Aorta (tissue), 5 donors: ENCODE data around the gene PRKCE. TPM values are rescaled to one million over a fixed set of nuclear protein-coding genes. Genes with fewer than 3 reads are reported as not detected.

Source experiments
- ATAC-seq: fragments of 200-7000 bp; cut with Tn5 transposase; one replicate; pipeline ENCODE4 v1.9.1; 2022; ENCODE audit warnings: moderate library complexity; ENCODE audit not compliant: low FRiP score
- DNase-seq, 2 donors: peaks; one replicate each; pipeline ENCODE4 v3.0.0-alpha.2; 2020
- H3K27ac ChIP-seq, 2 donors: one replicate each; pipeline ENCODE4 v1.5.1; 2013; ENCODE audit warnings: low read length in 2 of 2, mild to moderate bottlenecking in 2 of 2, moderate library complexity in 2 of 2, control low read depth in 1 of 2, inconsistent platforms in 1 of 2, low read depth in 1 of 2
- H3K27me3 ChIP-seq, 2 donors: one replicate each; pipeline ENCODE4 v1.6.1; 2013; ENCODE audit warnings: control low read depth in 1 of 2, low read length in 1 of 2, mild to moderate bottlenecking in 1 of 2, moderate library complexity in 1 of 2; ENCODE audit not compliant: insufficient read depth in 2 of 2, control insufficient read depth in 1 of 2
- H3K36me3 ChIP-seq, 2 donors: one replicate each; pipeline ENCODE4 v1.6.1; 2013; ENCODE audit warnings: control low read depth in 1 of 2, low read length in 1 of 2, mild to moderate bottlenecking in 1 of 2; ENCODE audit not compliant: insufficient read depth in 2 of 2, control insufficient read depth in 1 of 2
- H3K4me1 ChIP-seq, 2 donors: one replicate each; pipeline ENCODE4 v1.6.1; 2013; ENCODE audit warnings: low read length in 2 of 2, control low read depth in 1 of 2, mild to moderate bottlenecking in 1 of 2, moderate library complexity in 1 of 2; ENCODE audit not compliant: insufficient read depth in 2 of 2, control insufficient read depth in 1 of 2
- H3K4me3 ChIP-seq, 2 donors: one replicate each; pipeline ENCODE4 v1.5.1; 2013; ENCODE audit warnings: low read length in 2 of 2, control low read depth in 1 of 2, mild to moderate bottlenecking in 1 of 2
- H3K9me3 ChIP-seq: one replicate; pipeline ENCODE4 v1.6.1; 2013; ENCODE audit warnings: mild to moderate bottlenecking, low read length; ENCODE audit not compliant: control insufficient read depth
- WGBS, 2 donors: extraction: QIAGEN DNeasy Blood & Tissue Kit; methylation state at CpG; one replicate each; pipeline ENCODE4 v1.1.7; 2013; 5-methylcytosine and 5-hydroxymethylcytosine counted together
- intact Hi-C, 2 donors: fragments of 100-400 bp; cut with DNase I; formaldehyde crosslinking; loops; one replicate each; pipeline versions ENCODE4 v1.14.2 to v1.15.0; 2022
- polyA plus RNA-seq, 2 donors: library from polyadenylated mRNA; stranded (reverse); fragments of 200-250 nt; gene quantifications; one replicate each; pipeline ENCODE4 v1.2.3, GENCODE V29; 2013
- total RNA-seq, 2 donors: library from RNA; stranded (reverse); fragmentation: NEBNext Ultra II Directional; extraction: Animal tissue kit (Norgen Biotek cat#: 25700); gene quantifications; one replicate each; pipeline ENCODE4 v1.2.1, GENCODE V29; 2021
- donor health status: healthy with polysubstance abuse.
- donor health status: Bipolar disorder and iron deficiency.
- donor health status: DM: no; HTN: no; CAD: no.
- donor health status: DM: no; HTN: no; CAD: no.
- donor health status: DM: yes; HTN: yes; CAD: no.

PRKCE gene
- total and polyA plus RNA-seq, 4 donors: 1.5 to 23.8 (median 11.2) TPM

- Histone ChIP-seq H3K36me3 (no peaks in the 10 kb centered on the region), H3K27ac (no peak overlapping the region), H3K9me3 (no peaks in the 10 kb centered on the region), H3K27me3 (no peaks in the 10 kb centered on the region), H3K4me3 (no peak overlapping the region), H3K4me1 (peaks cover 0 to 2% of the 10 kb centered on the region in 2 donors)
- WGBS, 2 donors: 84 to 86% methylated on average over 14 of the region's 14 CpGs
- no peak for ATAC-seq
- DNase-seq: no peak
- intact Hi-C loops: no loop called here
These were observed 292.0 kb downstream of the PRKCE start for GRCh38 chr2:45943219-45944044.

- Histone ChIP-seq H3K4me1 (peaks cover 0 to 2% of the 10 kb centered on the region in 2 donors), H3K27me3 (no peaks in the 10 kb centered on the region), H3K9me3 (no peaks in the 10 kb centered on the region), H3K4me3 (no peak overlapping the region), H3K27ac (no peak overlapping the region), H3K36me3 (no peaks in the 10 kb centered on the region)
- ATAC-seq: no peak
- intact Hi-C loops: no loop called here
- WGBS, 2 donors: 54 to 57% methylated on average over 6 of the region's 6 CpGs
- DNase-seq: no peak
These were observed 292.6 kb downstream of the PRKCE start for GRCh38 chr2:45944074-45944473.

DNA sequence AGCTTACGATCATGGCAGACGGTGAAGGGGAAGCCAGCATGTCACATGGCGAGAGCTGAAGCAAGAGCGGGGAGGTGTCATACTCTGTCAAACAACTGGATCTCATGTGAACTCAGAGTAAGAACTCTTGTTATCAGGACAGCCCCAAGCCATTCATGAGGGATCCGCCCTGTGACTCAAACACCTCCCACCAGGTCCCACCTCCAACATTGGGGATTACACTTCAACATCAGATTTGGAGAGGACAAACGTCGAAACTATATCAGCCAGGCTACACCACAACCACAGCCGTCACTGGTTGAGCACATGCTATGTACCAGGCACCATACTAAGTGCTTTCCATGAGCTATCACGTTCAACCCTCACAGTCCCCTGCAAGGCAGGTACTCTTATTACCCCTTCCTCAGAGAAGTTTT lies 293.8 kb downstream of the PRKCE start:
- H3K4me1 ChIP-seq: no peaks in the 10 kb centered on the region
- no peaks in the 10 kb centered on the region for H3K9me3 ChIP-seq
- no peaks in the 10 kb centered on the region for H3K36me3 ChIP-seq
- H3K27me3 ChIP-seq: no peaks in the 10 kb centered on the region
- intact Hi-C loops: no loop called here
- WGBS, 2 donors: 96% methylated on average over 9 of the region's 9 CpGs
- no peak for DNase-seq
- no peak overlapping the region for H3K4me3 ChIP-seq
- no peak for ATAC-seq
- H3K27ac ChIP-seq: no peak overlapping the region

DNA sequence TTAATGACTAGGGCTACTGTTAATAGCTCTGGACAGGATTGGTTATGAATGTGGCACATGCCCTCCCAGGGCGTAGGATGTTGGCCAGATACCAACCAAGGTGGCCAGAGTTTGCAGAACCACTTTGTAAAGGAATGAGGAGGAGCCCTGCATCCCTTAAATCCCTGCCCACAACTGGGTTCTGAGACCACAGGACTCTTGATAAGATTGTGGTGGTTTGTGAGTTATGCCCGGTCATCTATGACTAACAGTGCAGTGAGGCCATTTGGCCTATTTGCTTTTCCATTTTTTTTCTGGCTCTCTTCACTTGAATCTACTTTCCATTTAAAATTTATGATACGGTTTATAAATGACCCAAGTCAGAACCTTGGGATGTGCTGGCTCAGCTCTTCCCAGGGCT lies 294.5 kb downstream of the PRKCE start:
- Histone ChIP-seq H3K9me3 (no peaks in the 10 kb centered on the region), H3K4me3 (no peak overlapping the region), H3K4me1 (no peaks in the 10 kb centered on the region), H3K27ac (no peak overlapping the region), H3K36me3 (no peaks in the 10 kb centered on the region), H3K27me3 (no peaks in the 10 kb centered on the region)
- 77 to 87% methylated on average over 3 of the region's 3 CpGs for WGBS, 2 donors
- no peak for ATAC-seq
- intact Hi-C loops: no loop called here
- DNase-seq: no peak

- no peaks in the 10 kb centered on the region for H3K27me3 ChIP-seq
- WGBS, 2 donors: 96% methylated on average over 5 of the region's 5 CpGs
These were observed 299.1 kb downstream of the PRKCE start for GRCh38 chr2:45950606-45951005.

DNA sequence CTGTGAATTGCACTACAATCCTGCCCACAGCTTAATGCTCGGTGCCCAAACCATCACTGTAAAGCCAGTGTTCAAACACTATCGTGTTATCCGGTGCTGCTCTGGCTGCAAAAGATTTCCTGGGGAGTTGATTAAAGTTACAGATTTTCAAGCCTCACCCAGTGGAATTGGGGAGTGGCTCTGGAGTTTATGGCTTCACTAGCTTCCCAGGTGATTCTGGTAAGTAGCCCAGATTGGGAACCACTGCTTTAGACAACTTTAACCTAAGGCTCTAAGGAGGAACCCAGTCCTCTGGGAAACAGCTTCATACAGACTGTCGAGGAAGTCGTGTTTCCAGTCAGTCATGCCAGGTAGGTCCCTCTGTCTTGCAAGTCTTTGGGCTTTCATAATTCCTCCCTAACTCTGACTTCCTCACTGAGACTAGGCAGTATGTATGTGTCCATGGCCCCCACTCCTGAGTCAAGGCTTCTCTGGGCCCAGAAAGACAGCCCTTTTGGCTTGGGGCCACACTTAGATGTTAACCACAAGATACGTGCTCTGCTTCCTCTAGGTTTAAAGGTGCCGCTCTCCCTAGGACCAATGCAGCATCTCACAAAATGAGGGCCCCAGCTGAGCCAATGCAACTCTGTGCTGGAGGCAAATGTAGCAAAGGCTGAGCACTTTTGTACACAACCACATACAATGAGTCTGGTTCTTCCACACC lies 299.7 kb downstream of the PRKCE start:
- Histone ChIP-seq H3K4me1 (no peaks in the 10 kb centered on the region), H3K9me3 (no peaks in the 10 kb centered on the region), H3K36me3 (no peaks in the 10 kb centered on the region), H3K27me3 (no peaks in the 10 kb centered on the region), H3K4me3 (no peak overlapping the region), H3K27ac (no peak overlapping the region)
- WGBS, 2 donors: 91 to 93% methylated on average over 7 of the region's 7 CpGs
- intact Hi-C loops: no loop called here
- ATAC-seq (no peak), DNase-seq (no peak)

More at GRCh38 chr2:45950606-45951005, 299.1 kb downstream of the PRKCE start:
- Histone ChIP-seq H3K27ac (no peak overlapping the region), H3K4me1 (no peaks in the 10 kb centered on the region), H3K36me3 (no peaks in the 10 kb centered on the region), H3K4me3 (no peak overlapping the region), H3K9me3 (no peaks in the 10 kb centered on the region)
- ATAC-seq (no peak), DNase-seq (no peak)
- intact Hi-C loops: no loop called here

DNA sequence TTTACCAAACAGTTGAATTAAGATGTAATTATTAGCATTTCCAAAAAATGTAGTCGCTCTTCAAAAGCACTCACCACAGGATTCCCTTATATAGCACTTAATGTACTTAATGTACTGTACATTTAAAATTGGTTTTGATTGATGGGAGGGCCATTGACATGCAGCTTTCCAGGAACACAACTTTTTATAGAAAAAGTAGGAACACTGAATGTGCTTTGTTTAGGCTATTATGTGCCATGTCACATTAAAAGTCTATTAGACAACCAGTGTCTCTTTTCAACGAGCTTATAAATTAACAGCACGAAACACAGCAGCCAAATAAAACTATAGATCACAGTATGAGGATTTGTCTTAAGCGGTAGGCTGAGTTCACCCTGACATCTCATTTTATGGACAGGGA lies 301.1 kb downstream of the PRKCE start:
- intact Hi-C loops: no loop called here
- Histone ChIP-seq H3K9me3 (no peaks in the 10 kb centered on the region), H3K27ac (no peak overlapping the region), H3K36me3 (no peaks in the 10 kb centered on the region), H3K27me3 (no peaks in the 10 kb centered on the region), H3K4me1 (no peaks in the 10 kb centered on the region), H3K4me3 (no peak overlapping the region)
- 96 to 97% methylated on average over 4 of the region's 4 CpGs for WGBS, 2 donors
- DNase-seq (no peak), ATAC-seq (no peak)

- Histone ChIP-seq H3K36me3 (no peaks in the 10 kb centered on the region), H3K9me3 (no peaks in the 10 kb centered on the region), H3K27me3 (no peaks in the 10 kb centered on the region), H3K4me3 (no peak overlapping the region), H3K4me1 (no peaks in the 10 kb centered on the region), H3K27ac (no peak overlapping the region)
- ATAC-seq: no peak
- intact Hi-C loops: no loop called here
- 94 to 95% methylated on average over 11 of the region's 11 CpGs for WGBS, 2 donors
- DNase-seq: no peak
These were observed 302.0 kb downstream of the PRKCE start for GRCh38 chr2:45953376-45954027.
